ENCODE measurements around the gene FAM83B.

Gene FAM83B

DNA sequence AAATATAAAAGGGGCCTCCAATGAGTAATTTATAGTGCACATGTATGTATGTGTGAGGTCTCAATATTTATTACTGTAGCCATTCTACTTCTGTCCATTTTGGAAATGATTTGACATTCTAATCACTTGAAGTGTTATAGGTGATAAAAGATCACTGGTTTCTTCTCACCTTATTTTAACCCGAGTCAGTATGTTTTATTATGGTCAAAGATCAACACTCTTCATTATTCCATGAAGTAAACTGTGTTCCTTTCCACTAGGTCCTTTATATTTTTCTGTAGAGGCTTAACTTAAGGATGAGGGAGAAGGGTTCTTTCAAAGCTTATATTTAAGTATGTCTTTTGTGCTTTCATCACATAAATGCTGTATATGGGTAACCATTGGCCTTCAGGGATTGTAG lies 47.2 kb downstream of the FAM83B start:
- DNase-seq, result no peak
- intact Hi-C loops (cut with DNase I), result no loop called here

DNA sequence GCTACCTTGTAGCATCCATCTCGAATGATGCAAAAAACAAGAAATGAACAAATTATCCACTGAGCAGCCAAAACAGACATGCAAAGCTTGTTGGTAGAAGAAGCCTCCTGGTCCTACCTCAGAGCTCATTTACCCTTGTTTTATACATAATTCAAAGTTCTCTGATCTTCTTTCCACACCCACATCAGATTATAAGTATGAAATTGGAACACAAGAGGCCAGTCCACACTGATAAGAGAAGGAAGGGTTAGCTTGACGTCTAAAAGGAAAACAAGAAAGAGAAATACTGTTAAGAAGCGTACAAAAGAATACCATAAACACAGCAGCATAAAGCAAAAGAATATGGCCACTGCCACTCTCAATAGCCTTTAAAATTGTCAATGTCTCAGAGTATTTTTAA lies 49.7 kb downstream of the FAM83B start:
- DNase-seq, result no peak
- intact Hi-C loops (cut with DNase I), result no loop called here

DNA sequence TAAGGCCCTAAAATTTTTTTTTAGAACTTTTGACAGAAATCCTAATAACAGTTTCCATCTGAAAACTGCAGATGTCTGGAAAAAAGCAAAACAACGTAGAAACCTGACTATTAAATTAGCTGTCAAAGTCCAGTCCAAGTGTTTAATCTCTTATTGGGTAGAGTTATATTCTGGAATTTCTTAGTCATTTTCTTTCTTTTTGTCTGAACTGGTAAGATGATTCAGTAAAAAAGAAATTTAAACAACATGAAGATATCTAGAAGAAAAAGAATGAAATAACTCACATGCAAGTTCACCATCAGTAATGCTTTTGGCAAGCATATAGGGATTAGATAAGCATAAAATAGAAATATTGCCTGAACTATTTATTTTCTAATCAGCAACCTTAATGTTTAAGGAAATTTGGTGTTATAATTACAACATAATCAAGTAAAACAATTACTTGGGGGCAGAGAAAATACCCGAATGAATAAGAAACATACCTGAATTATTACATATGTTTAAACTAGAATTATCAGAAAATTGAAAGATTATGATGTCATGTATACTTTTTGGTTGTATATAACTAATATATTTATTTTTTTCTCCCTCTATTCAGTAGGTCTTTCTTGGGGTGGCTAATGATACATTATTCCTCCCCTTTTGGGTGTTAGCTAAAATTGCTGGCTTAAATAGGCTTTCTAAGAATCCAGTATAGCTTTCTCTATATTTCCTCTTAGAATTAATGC lies 51.1 kb downstream of the FAM83B start:
- intact Hi-C loops (cut with DNase I), result no loop called here
- DNase-seq, result no peak

DNA sequence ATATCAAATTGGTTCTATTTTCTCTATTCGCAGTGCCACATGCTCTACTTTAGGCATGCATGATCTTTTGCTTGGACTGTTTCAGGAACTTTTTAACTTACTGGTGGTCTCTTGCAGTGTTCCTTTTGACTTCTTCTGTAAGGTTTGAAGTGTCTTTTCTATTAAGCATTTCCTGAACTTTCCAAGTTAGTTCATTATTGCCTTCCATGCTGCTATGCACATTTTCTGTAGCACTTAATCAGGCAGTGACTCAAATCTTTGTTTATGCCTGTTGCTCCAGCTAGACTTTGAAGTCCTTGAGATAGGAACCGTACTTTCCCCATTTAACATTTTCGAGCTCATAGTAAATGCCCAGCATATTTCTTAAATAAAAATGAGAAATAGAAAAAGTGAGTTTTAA lies 52.2 kb downstream of the FAM83B start:
- DNase-seq, result no peak
- intact Hi-C loops (cut with DNase I), result no loop called here

DNA sequence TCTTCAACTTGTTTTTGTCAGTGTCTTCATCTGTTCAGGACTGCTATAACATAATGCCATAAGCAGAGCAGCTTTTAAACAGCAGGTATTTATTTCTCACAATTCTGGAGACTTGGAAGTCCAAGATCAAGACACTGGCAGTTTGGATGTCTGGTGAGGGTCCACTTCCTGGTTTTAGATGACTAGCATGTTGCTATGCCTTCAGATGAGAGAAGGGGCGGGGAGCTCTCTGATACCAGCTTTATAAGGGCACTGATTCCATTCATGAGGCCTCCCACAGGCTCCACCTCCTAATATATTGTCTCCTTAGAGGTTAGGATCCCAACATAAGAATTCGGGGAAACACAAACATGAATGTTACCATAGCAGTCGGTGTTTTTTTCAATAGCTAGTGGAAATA lies 52.9 kb downstream of the FAM83B start:
- DNase-seq, result no peak
- intact Hi-C loops (cut with DNase I), result no loop called here

DNA sequence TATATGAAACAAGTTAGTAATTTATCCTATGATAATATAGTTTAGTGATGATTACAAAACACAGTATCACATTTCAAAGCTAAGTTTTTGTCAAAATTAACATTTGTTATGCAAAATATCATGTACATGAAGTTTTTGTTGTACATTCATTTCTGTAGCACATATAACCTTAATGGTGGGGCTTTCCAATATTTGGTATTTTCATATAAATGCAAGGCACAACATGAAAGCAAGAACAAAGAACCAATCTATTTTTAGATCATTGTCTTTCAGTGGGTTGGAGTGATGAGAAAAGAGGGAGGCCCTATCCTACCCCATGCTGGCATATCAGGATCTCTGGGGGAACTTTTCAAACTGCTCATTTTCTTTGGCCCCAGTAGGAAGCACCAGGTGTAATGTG lies 53.4 kb downstream of the FAM83B start:
- DNase-seq, result no peak
- intact Hi-C loops (cut with DNase I), result no loop called here

DNA sequence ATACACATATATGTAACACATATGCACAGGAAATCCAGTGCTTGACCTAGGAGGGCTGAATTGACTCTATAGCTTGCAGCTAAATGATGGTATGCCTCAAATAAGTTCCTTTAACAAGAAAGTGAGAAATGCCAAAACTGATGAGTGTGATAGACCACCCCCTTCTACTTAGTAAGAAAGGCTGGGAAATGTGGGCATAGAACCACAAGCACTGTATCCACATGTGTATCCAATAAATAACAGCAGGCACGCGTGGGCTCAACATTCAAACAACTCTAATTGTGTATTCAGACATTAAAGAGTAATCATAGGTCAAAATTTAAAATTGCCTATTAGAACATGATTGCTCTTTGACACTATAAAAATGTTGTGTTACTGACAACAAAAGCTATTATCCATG lies 54.1 kb downstream of the FAM83B start:
- intact Hi-C loops (cut with DNase I), result no loop called here
- no peak for DNase-seq

DNA sequence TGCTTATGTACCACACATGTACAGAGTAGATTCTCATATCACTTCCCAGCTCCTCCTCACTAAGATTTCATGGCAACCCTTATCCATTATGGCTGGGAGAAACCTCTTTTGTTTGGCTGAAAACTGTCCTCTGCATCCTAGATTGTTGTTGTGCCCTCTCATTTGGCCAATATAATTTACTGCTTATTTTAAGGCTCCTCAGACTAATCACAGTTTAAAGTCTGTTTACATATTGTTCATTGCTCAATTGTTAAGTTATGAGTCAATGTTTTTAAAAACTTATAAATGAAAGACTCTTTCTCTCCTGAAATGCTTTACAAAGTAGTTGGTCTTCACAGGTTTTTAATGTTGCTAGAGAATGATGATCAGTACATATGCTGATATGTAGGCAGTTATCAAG lies 57.3 kb downstream of the FAM83B start:
- intact Hi-C loops (cut with DNase I), result no loop called here
- no peak for DNase-seq

DNA sequence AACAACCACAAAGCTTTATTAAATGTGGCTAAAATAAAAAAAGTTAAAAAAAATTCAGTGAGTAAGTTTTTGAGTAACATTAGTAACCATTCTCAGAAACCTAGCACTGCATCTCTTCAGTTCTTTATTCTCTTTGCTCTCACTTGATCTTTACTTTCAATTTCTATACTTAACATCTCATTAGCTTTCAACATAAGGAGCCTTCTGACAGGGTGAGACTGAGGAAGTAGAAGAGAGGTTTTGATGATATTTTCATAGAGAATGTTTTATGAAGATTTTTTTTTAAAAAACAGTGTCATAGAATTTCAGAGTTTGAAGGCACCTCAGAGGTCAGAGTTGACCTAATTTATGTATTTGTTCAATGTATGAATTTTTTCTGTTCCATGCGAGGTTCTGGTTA lies 60.8 kb downstream of the FAM83B start:
- no peak for DNase-seq
- intact Hi-C loops (cut with DNase I), result no loop called here

DNA sequence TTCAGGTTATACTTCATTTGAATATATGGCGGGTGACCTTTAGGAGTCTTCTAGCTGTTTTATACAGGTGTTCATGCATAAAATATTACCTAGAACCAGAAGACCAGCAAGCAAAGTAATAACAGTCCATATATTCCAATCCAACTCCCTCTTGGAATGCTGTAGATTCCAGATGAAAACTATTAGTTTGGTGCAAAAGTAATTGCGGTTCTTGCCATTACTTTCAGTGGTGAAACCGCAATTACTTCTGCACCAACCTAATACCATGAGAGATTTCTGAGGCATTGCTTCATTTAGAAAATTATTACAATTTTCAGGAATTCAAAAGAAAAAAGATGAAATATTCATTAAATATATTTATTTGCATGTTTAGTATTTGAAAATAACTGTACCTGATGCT lies 62.6 kb downstream of the FAM83B start:
- intact Hi-C loops (cut with DNase I), result no loop called here
- DNase-seq, result no peak

DNA sequence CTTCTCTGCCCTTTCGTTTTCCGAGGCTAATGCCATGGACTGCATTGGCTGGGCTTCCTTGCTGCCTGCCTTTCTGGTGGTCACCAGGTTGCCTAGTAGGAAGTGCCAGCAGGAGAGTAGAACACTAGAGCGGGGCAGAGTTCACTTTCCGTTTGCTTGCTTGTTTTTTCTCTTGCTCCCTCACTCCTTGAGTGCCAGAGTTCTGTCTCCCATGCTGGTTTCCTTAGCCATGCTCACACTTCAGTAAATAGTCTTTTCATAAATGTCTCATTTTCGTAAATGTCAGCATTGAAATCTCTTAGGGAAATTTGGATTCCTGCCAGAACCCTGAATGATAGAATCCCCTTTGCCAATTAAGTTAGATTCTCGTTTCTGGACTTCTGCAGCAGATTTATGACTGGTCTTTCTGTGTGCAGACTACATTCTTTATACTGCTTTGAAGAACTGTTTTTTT lies 63.9 kb downstream of the FAM83B start:
- peak in 3 of 42 donors; percentile 2 to 9 (median 7) for DNase-seq
- intact Hi-C loops (cut with DNase I), result no loop called here

DNA sequence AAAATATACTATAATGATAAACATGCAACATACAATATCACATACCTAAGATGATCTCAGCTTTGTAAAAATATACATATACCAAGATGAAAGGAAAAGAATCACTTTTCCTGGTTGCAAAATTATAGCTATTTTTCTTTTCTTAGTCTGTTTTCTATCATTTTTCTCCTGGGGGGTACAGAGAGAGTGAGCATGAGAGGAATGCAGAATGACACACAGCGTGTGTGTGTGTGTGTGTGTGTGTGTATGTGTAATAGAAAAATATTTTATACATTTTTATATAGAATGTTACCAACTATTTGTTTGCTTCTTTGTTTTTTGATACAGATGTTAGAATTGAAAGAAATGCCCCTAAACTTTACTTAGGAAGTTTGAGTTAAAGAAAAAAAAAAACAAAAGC lies 64.3 kb downstream of the FAM83B start:
- no peak for DNase-seq
- intact Hi-C loops (cut with DNase I), result no loop called here

DNA sequence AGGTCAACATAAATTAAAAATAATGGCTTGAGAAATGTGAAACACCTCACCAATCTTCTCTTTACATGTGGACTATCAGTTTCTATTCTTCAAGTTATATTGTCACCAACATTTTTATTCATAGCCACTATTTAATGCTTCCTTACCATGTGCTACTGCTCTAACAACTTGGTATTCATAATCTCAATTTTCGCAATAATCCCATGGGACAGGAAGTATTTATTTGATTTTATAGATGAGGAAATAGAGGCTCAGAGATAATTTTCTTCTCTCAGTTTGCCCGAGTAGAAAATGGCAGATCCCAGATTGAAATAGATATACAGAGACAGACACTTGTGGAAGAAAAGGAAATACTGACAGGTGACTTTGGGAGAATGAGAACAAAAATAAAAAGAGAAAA lies 66.6 kb downstream of the FAM83B start:
- DNase-seq, result no peak
- intact Hi-C loops (cut with DNase I), result no loop called here

DNA sequence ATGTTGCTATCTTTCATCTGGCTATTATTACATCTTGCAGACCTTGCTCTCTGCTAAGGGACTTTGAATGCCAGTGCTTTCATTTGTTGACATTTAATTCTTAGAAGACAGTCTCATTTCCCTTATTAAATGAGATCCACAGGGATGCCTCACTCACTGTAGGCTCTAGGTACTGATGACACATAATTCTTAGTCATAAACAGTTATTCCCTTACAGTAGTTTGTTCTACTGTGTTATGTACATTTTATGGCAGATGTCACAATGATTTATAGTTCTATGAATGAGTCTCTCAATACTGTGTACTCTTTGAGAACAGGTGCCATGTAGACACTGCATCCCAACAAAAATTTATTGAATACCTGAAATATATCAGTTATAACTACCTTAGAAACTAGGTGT lies 70.3 kb downstream of the FAM83B start:
- intact Hi-C loops (cut with DNase I), result no loop called here
- no peak for DNase-seq

DNA sequence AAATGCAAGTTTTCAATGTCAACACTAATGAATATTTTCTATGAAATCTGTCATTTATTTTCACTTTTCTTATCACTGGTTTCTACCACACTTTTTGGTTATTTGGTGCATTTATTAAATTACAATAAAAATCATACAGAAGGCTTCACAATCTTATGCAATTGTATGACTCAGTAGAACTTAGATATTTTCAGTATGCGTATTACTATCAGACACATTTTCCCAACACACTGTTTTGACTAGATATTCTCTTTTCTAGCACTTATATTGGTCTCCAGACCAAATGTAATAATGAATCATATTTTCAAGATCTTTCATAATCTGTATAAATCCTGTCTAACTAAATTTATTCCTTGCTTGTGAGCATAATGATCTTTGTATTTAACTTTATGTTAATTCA lies 74.1 kb downstream of the FAM83B start:
- intact Hi-C loops (cut with DNase I), result no loop called here

DNA sequence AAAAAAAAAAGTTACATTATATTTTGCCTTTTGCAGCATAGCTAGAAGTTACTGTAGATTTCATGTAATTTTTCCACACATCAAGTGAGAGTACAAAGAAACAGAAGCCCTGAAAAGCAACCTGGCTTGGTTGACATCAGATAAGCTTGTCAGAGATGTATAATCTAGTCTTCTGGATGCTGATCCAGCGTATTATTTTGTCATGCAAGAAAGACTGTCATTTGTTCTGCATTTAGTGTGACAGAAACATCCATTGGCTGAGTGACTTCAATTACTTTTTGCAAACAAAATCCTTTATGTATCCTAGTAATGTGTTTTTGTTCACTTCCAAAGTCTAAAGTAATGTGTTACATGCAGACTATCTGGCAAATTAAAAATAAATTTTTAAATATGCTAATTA lies 75.3 kb downstream of the FAM83B start:
- DNase-seq, result no peak
- intact Hi-C loops (cut with DNase I), result no loop called here

More for the DNA sequence above, 74.1 kb downstream of the FAM83B start:
- DNase-seq, result no peak

DNA sequence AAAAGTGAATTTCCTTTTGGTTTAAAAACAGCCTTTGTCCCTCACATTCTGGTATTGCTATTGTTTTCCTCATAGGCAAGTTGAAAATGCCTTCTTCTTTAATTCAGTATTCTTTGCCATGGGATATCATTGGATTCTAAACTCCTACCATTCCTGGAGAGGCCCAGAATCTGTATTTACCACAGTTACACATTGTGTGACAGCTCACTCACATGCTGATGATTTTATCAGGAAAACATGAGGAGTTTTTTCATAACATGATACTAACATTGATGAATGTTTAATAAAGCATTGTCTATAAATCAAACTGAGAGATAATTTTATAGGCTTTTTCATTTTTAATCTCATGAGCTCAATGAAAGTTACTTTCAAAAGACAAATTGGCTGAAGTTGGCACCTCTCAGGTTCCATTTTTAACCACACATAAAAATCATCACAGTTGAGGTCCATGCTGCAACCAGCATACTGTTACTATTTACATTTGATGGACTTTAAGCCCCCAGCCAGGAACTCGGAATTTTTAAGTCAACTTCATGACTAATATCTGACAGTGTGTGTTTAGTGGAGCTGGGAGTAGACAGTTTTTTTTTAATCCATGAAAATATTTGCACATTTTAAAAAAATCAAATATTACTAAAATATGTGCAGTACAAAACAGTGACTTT lies 82.8 kb downstream of the FAM83B start:
- DNase-seq, result no peak
- intact Hi-C loops (cut with DNase I), result no loop called here

DNA sequence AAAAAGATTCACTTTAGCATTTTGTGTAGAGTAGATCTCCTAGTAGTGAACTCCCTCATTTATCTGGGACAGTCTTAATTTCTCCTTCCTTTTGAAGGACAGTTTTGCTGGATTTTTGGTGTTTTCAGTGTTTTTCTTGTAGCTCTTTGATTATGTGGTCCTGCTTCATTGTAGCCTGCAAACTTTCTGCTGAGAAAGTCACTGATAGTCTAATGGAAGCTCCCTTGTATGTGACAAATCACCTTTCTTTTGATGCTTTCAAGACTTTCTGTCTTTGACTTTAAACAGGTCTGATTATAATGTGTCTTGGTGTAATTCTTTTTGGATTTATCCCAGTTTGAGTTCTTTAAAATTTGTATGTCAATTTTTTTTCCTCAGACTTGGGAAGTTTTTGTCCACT lies 86.1 kb downstream of the FAM83B start:
- intact Hi-C loops (cut with DNase I), result no loop called here
- DNase-seq, result no peak

DNA sequence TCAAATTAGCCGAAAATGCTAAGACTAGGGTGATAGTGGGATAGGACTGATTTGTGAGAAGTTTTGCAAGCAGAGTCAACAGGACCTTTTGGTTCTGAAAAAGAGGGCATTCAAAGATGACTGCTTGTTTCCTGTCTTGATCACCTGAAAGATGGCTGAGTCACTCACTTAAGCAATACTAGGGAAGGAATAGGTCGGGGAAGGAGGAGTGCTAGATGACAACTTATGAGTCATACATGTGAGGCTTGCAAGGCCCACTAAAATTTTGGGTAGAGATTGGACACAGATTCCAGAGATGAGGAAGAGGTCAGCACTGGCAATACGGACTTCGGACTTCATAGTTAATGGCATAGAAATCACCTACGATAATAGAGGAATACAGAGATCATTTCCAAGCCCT lies 89.2 kb downstream of the FAM83B start:
- intact Hi-C loops (cut with DNase I), result no loop called here
- peak in 3 of 42 donors; percentile 4 to 25 (median 8) for DNase-seq

DNA sequence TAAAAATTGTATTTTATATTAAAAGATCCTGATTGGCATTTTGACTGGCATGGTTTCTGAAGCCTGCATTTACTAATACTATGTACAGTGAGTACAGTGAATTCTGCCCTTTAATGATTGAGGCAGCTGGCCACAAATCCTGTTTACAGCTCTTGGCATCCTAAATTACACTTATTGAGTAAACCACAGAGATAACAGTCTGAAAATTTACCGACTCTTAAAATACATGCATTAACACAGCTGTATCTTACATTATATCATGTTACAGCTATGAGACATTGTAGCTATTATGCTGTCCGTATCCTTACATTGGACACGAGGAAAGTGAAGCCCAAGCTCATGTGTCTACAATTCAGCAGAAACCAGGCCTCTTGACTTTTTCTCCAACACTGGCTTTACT lies 90.8 kb downstream of the FAM83B start:
- intact Hi-C loops (cut with DNase I), result no loop called here
- no peak for DNase-seq

DNA sequence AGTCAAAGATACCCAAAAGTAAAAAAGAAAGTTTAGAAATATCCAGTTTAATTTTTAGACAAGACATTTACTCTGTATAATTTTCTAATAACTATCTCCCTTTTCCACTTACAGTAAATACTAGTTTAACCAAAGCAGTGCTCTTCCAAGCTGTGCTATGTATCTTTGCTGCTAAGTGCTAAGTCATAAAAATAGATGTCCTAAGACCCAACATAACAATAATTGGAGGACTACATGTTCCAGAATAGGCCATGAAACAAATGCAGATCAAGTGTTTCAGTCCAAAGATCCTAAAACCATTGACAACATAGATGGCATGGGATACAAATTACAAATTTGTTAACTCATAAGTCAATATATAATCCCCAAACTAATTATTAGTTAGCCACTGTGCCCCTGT lies 111.1 kb downstream of the FAM83B start:
- no peak for DNase-seq
- intact Hi-C loops (cut with DNase I), result no loop called here

All from head of caudate nucleus (tissue), 42 donors.